HEK293T (cell line): Measurements from ENCODE around the gene ZNF382.
"Not testable (repeated sequence)": the region's sequence is repeated elsewhere in the genome, so short reads cannot be mapped to it uniquely, and the experiment has no call there.

Experiments
- CTCF ChIA-PET: fragments of 350-600 bp; formaldehyde crosslinking; extraction: SDS; loops from one replicate; lab custom pipeline; 2021; ENCODE audit warnings: antibody characterized with exemption, inconsistent platforms; lab: Yijun Ruan, JAX
- POLR2A ChIA-PET: fragments of 350-600 bp; formaldehyde crosslinking; extraction: SDS; loops from one replicate; lab custom pipeline; 2020; ENCODE audit warnings: antibody characterized with exemption, inconsistent platforms; lab: Yijun Ruan, JAX
- DNase-seq: peaks from one replicate; pipeline ENCODE4 v3.0.0; 2012; ENCODE audit warnings: mixed read lengths; ENCODE audit errors: extremely low spot score
- ARNT ChIP-seq: fragments of 450-650 bp; IDR thresholded peaks from 2 replicates; pipeline ENCODE4 v1.6.1; 2017; ENCODE audit warnings: mild to moderate bottlenecking
- BHLHE40 ChIP-seq: fragments of 450-650 bp; IDR thresholded peaks from 2 replicates; pipeline ENCODE4 v1.6.1; 2016; ENCODE audit warnings: mild to moderate bottlenecking, moderate library complexity, borderline replicate concordance
- CTBP1 ChIP-seq: fragments of 450-650 bp; IDR thresholded peaks from 2 replicates; pipeline ENCODE4 v1.6.1; 2016; ENCODE audit warnings: borderline replicate concordance
- ELF4 ChIP-seq: fragments of 450-650 bp; IDR thresholded peaks from 2 replicates; pipeline ENCODE4 v1.6.1; 2017; ENCODE audit warnings: antibody characterized with exemption
- FOXA1 ChIP-seq: fragments of 450-650 bp; IDR thresholded peaks from 2 replicates; pipeline ENCODE4 v1.6.1; 2016; ENCODE audit warnings: mild to moderate bottlenecking
- FOXK2 ChIP-seq: fragments of 450-650 bp; IDR thresholded peaks from 2 replicates; pipeline ENCODE4 v1.6.1; 2016; ENCODE audit warnings: mild to moderate bottlenecking
- FOXM1 ChIP-seq: fragments of 450-650 bp; IDR thresholded peaks from 2 replicates; pipeline ENCODE4 v1.6.1; 2017; ENCODE audit warnings: mild to moderate bottlenecking, borderline replicate concordance
- HDGF ChIP-seq: fragments of 450-650 bp; IDR thresholded peaks from 2 replicates; pipeline ENCODE4 v1.6.1; 2017; ENCODE audit warnings: antibody characterized with exemption, borderline replicate concordance
- L3MBTL2 ChIP-seq: fragments of 450-650 bp; conservative IDR thresholded peaks from 2 replicates; pipeline ENCODE4 v1.6.1; 2016; ENCODE audit warnings: mild to moderate bottlenecking
- LEF1 ChIP-seq: fragments of 450-650 bp; IDR thresholded peaks from 2 replicates; pipeline ENCODE4 v1.6.1; 2017; ENCODE audit warnings: mild to moderate bottlenecking, borderline replicate concordance
- NFRKB ChIP-seq: fragments of 450-650 bp; IDR thresholded peaks from 2 replicates; pipeline ENCODE4 v1.6.1; 2016; ENCODE audit warnings: mild to moderate bottlenecking, moderate library complexity
- PKNOX1 ChIP-seq: fragments of 450-650 bp; IDR thresholded peaks from 2 replicates; pipeline ENCODE4 v1.6.1; 2016
- SP1 ChIP-seq: fragments of 450-650 bp; IDR thresholded peaks from 2 replicates; pipeline ENCODE4 v1.6.1; 2017
- SUZ12 ChIP-seq: fragments of 450-650 bp; IDR thresholded peaks from 2 replicates; pipeline ENCODE4 v1.6.1; 2016; ENCODE audit warnings: mild to moderate bottlenecking
- TARDBP ChIP-seq: fragments of 450-650 bp; IDR thresholded peaks from 2 replicates; pipeline ENCODE4 v1.6.1; 2016
- ZNF384 ChIP-seq: fragments of 450-650 bp; IDR thresholded peaks from 2 replicates; pipeline ENCODE4 v1.6.1; 2016

Gene ZNF382

GRCh38 chr19:36577271-36577996 lies 27.7 kb upstream of the ZNF382 start:
- CTCF ChIA-PET, result no interaction called here
- POLR2A ChIA-PET, result no interaction called here
- no peak for DNase-seq
- TF ChIP-seq ELF4 (no peak), TARDBP (no peak), SUZ12 (no peak), L3MBTL2 (no peak), HDGF (no peak)

GRCh38 chr19:36579255-36579654 lies 25.9 kb upstream of the ZNF382 start:
- no peak for DNase-seq
- ChIA-PET POLR2A (no interaction called here), CTCF (no interaction called here)
- TF ChIP-seq FOXK2 (no peak), CTBP1 (no peak), TARDBP (no peak), BHLHE40 (no peak), ARNT (no peak), PKNOX1 (no peak), HDGF (no peak), SP1 (no peak), NFRKB (no peak), FOXA1 (no peak), L3MBTL2 (no peak), SUZ12 (no peak), ELF4 (no peak), ZNF384 (no peak), LEF1 (no peak), FOXM1 (no peak)

GRCh38 chr19:36602681-36603080 lies 2.4 kb upstream of the ZNF382 start:
- POLR2A ChIA-PET, DNase-seq, CTCF ChIA-PET: not testable (repeated sequence)

GRCh38 chr19:36604656-36605100 lies 435 bp upstream of the ZNF382 start:
- peak; percentile 52 for DNase-seq
- POLR2A ChIA-PET, result interaction anchor here (0.8 to 2.2 kb wide), 8 partner anchors 8 to 187 kb away, joined by 3 to 13 read pairs (median 4); partner anchors contain the start of genes ZNF260, ZNF461, ZNF529 and ZNF566
- TF ChIP-seq FOXK2 (no peak), NFRKB (no peak), ELF4 (no peak), BHLHE40 (no peak), HDGF (no peak), PKNOX1 (no peak), L3MBTL2 (peak; percentile 38; the same call in 1 of the 2 replicates), LEF1 (no peak), TARDBP (no peak)
- CTCF ChIA-PET, result no interaction called here

GRCh38 chr19:36605877-36606478 lies 865 bp downstream of the ZNF382 start:
- DNase-seq, result no peak
- POLR2A ChIA-PET, result interaction anchor here (1.2 to 2.2 kb wide), 5 partner anchors 10 to 117 kb away, joined by 3 to 13 read pairs (median 11); partner anchors contain the start of genes ZNF260, ZNF529 and ZNF566
- no peak for TF ChIP-seq ZNF384
- TF ChIP-seq TARDBP, result no peak
- peak; percentile 35; the same call in 1 of the 2 replicates for TF ChIP-seq PKNOX1
- CTCF ChIA-PET, result no interaction called here

- TF ChIP-seq SP1 (no peak), L3MBTL2 (no peak), FOXM1 (no peak), NFRKB (no peak), LEF1 (no peak), BHLHE40 (no peak), HDGF (no peak), SUZ12 (no peak), ELF4 (no peak), FOXK2 (no peak), FOXA1 (no peak), CTBP1 (no peak)
- no peak for DNase-seq
- ChIA-PET POLR2A (no interaction called here), CTCF (no interaction called here)
These were observed 21.9 kb downstream of the ZNF382 start for GRCh38 chr19:36627057-36627456.

- POLR2A ChIA-PET, result no interaction called here
- CTCF ChIA-PET, result no interaction called here
- TF ChIP-seq L3MBTL2 (no peak), FOXK2 (no peak), TARDBP (no peak), NFRKB (no peak), FOXM1 (no peak), SP1 (no peak), LEF1 (no peak), SUZ12 (no peak), ARNT (no peak), HDGF (no peak)
- no peak for DNase-seq
These were observed 30.2 kb downstream of the ZNF382 start for GRCh38 chr19:36635342-36635741.
